SU-DHL-6 (cell line): ENCODE data around the gene CCNT1.
"Not testable (repeated sequence)": the region's sequence is repeated elsewhere in the genome, so short reads cannot be mapped to it uniquely, and the experiment has no call there.

Source experiments
- CTCF ChIP-seq: fragments of 200-600 bp; sonication (generic); IDR thresholded peaks from one replicate; pipeline ENCODE4 v1.5.1; 2017; ENCODE audit warnings: antibody characterized with exemption, mild to moderate bottlenecking, low read length, moderate library complexity; ENCODE audit not compliant: insufficient read depth, poor library complexity, severe bottlenecking
- EZH2phosphoT487 ChIP-seq: fragments of 200-600 bp; sonication (generic), shearing (Covaris generic); conservative IDR thresholded peaks from 2 replicates; pipeline ENCODE4 v1.6.1; 2018; ENCODE audit warnings: mild to moderate bottlenecking, antibody characterized with exemption, low read length, moderate library complexity, mixed read lengths

- not testable (repeated sequence) for TF ChIP-seq CTCF, EZH2phosphoT487
Measured at GRCh38 chr12:48682533-48682905, 34.0 kb downstream of the CCNT1 start.
